Spinal cord (tissue), 10 donors: ENCODE data around the gene CDA. TPM values are rescaled to one million over a fixed set of nuclear protein-coding genes. Genes with fewer than 3 reads are reported as not detected.

ENCODE experiments used
- DNase-seq, 6 donors: peaks; one replicate each; pipeline versions ENCODE4 v3.0.0 to v3.0.0-alpha.2; 2013 to 2015; ENCODE audit warnings: low spot score in 6 of 6, low read depth in 4 of 6
- H3K27ac ChIP-seq: one replicate; pipeline ENCODE4 v1.5.1; 2013; ENCODE audit warnings: low read depth, low read length, control low read depth
- H3K27me3 ChIP-seq: one replicate; pipeline ENCODE4 v1.6.1; 2013; ENCODE audit warnings: low read length; ENCODE audit not compliant: control insufficient read depth, insufficient read depth
- H3K36me3 ChIP-seq: one replicate; pipeline ENCODE4 v1.6.1; 2013; ENCODE audit warnings: low read length; ENCODE audit not compliant: control insufficient read depth, insufficient read depth
- H3K4me1 ChIP-seq: one replicate; pipeline ENCODE4 v1.6.1; 2013; ENCODE audit warnings: low read length; ENCODE audit not compliant: control insufficient read depth, insufficient read depth
- H3K4me3 ChIP-seq: one replicate; pipeline ENCODE4 v1.5.1; 2013; ENCODE audit warnings: low read depth, low read length, control low read depth
- H3K9me3 ChIP-seq: one replicate; pipeline ENCODE4 v1.6.1; 2013; ENCODE audit warnings: low read length; ENCODE audit not compliant: control insufficient read depth, insufficient read depth
- WGBS: methylation state at CpG from one replicate; pipeline ENCODE4 v1.1.5; 2013; ENCODE audit warnings: missing lambda C conversion rate; ENCODE audit not compliant: insufficient coverage; 5-methylcytosine and 5-hydroxymethylcytosine counted together
- polyA plus RNA-seq, 2 donors: library from polyadenylated mRNA; unstranded; fragments of 120-200 nt; gene quantifications; one replicate each; pipeline ENCODE4 v1.2.1, GENCODE V29; 2013; ENCODE audit not compliant: insufficient read length in 2 of 2
- total RNA-seq, 2 donors: library from RNA; depleted of rRNA in 1 of 2; stranded (reverse); fragments of 120-200 nt in 1 of 2; fragments of >200 nt in 1 of 2; gene quantifications; one replicate each; pipeline versions ENCODE4 v1.2.3 to v1.2.4, GENCODE V29; 2013 to 2014
- donor health status: healthy.

The CDA gene
- total and polyA plus RNA-seq, 4 donors, result 0.57 to 1.8 (median 0.80) TPM

DNA sequence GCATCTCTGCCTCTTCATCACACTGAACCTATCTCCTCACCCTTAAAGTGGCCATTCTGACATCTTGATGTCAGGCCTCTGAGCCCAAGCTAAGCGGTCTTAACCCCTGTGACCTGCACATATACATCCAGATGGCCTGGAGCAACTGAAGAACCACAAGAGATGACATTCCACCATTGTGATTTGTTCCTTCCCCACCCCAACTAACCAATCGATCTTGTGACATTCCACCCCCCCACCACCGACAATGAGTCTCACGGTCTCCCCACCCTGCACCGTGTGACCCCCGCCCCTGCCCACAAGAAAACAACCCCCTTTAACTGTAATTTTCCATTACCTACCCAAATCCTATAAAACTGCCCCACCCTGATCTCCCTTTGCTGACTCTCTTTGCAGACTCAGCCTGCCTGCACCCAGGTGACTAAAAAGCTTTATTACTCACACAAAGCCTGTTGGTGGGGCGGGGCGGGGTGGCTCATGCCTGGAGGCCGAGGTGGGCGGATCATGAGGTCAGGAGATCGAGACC is 23.4 kb downstream of the CDA start:
- WGBS, result 76% methylated on average over 7 of the region's 11 CpGs
- no peak overlapping the region for H3K27ac ChIP-seq
- no peaks in the 10 kb centered on the region for H3K36me3 ChIP-seq
- no peak overlapping the region for H3K4me3 ChIP-seq
- peaks cover 8% of the 10 kb centered on the region for H3K4me1 ChIP-seq
- H3K27me3 ChIP-seq, result no peaks in the 10 kb centered on the region
- H3K9me3 ChIP-seq, result no peaks in the 10 kb centered on the region
- DNase-seq, result no peak

DNA sequence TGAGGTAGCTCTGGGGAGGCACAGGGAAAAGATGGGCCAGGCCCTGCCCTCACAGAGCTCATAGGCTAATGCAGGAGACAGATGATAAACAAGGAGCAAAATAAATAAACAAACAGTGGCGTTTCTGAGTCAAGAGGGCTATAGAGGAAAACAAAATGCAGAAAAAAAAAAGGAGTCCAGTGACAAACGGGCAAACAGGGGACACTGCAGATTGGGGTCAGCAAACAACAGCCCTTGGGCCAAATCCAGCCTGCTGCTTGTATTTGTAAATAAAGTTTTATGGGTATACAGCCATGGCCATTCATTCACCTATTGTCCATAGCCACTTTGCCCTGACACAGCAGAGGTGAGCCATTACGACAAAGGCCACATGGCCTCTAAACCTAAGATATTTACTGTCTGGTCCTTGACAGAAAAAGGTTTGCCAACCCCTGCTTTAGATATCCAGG is 25.3 kb downstream of the CDA start:
- Histone ChIP-seq H3K9me3 (no peaks in the 10 kb centered on the region), H3K4me3 (no peak overlapping the region), H3K36me3 (no peaks in the 10 kb centered on the region), H3K4me1 (peaks cover 12% of the 10 kb centered on the region), H3K27ac (no peak overlapping the region), H3K27me3 (no peaks in the 10 kb centered on the region)
- no peak for DNase-seq
- 34% methylated on average over 3 of the region's 3 CpGs for WGBS

DNA sequence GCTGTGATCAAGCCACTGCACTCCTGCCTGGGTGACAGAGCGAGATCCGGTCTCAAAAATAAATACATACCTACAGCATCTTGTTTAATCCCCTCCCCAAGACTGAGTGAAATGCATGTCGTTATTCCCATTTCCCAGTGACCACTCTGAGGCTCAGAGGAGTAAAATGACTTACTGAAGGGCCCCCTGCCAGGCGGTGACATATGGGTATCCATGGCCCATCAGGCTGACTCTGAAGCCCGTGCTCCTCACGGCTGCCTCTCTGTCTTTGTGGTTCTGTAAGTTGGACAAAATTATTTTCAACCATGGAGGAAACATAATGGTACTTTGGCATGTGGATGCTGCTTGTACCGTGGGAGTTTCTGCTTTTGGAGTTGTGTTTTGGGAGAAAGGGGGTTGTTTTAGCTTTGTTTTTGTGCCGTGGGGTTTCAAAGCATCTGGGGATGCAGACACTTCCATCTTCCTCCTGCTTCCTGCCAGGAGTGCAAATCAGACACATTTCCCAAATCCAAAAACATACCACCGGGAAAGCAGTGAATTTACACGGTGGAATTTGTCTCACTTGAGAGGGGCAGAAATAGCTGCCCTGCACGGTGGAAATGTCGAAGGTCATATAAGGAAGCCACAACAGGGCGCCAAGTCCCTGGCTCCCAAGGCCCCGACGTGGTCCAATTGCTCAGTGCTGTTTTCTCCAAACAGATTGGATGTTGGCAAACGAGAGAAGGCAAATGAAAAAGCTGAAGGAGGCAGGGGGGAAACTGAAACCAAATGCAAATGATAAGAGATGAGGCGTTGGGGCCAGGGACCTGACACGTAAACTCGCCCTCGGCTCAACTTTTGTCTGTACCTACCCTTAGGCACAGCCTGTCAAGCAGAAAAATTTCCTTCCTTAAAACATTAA is 27.3 kb downstream of the CDA start:
- no peaks in the 10 kb centered on the region for H3K27me3 ChIP-seq
- H3K4me1 ChIP-seq, result peaks cover 12% of the 10 kb centered on the region
- WGBS, result 51% methylated on average over 17 of the region's 20 CpGs
- H3K4me3 ChIP-seq, result no peak overlapping the region
- DNase-seq, result peak in 1 of 6 donors; percentile 70
- H3K27ac ChIP-seq, result no peak overlapping the region
- H3K9me3 ChIP-seq, result no peaks in the 10 kb centered on the region
- no peaks in the 10 kb centered on the region for H3K36me3 ChIP-seq

- WGBS, result 88% methylated on average over 1 of the region's 3 CpGs
- Histone ChIP-seq H3K9me3 (no peaks in the 10 kb centered on the region), H3K27me3 (no peaks in the 10 kb centered on the region), H3K4me1 (peaks cover 12% of the 10 kb centered on the region), H3K36me3 (no peaks in the 10 kb centered on the region), H3K27ac (no peak overlapping the region), H3K4me3 (no peak overlapping the region)
- no peak for DNase-seq
Measured at GRCh38 chr1:20616847-20617487, 28.1 kb downstream of the CDA start.

- Histone ChIP-seq H3K4me3 (no peak overlapping the region), H3K36me3 (no peaks in the 10 kb centered on the region), H3K4me1 (peaks cover 10% of the 10 kb centered on the region), H3K9me3 (no peaks in the 10 kb centered on the region), H3K27me3 (no peaks in the 10 kb centered on the region), H3K27ac (no peak overlapping the region)
- no peak for DNase-seq
- 73% methylated on average over 2 of the region's 4 CpGs for WGBS
Measured at GRCh38 chr1:20618550-20618949, 29.7 kb downstream of the CDA start.

GRCh38 chr1:20619999-20620398 is 31.1 kb downstream of the CDA start:
- no peak overlapping the region for H3K27ac ChIP-seq
- H3K4me1 ChIP-seq, result peaks cover 4% of the 10 kb centered on the region
- H3K9me3 ChIP-seq, result no peaks in the 10 kb centered on the region
- no peaks in the 10 kb centered on the region for H3K27me3 ChIP-seq
- no peak for DNase-seq
- no peak overlapping the region for H3K4me3 ChIP-seq
- no peaks in the 10 kb centered on the region for H3K36me3 ChIP-seq
- 75% methylated on average over 1 of the region's 1 CpG for whole genome bisulfite sequencing

DNA sequence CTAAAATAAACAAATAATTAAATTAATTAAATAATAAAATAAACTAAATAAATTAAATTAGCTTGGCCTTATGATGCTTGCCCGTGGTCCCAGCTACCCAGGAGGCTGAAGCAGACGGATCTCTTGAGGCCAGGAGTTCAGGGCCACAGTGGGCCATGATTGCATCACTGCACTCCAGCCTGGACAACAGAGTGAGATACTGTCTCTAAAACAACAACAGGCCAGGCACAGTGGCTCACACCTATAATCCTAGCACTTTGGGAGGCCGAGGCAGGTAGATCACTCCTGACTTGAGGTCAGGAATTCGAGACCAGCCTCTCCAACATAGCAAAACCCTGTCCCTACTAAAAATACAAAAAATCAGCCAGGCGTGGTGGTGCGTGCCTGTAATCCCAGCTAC is 32.1 kb downstream of the CDA start:
- Histone ChIP-seq H3K27me3 (no peaks in the 10 kb centered on the region), H3K4me1 (peaks cover 4% of the 10 kb centered on the region), H3K36me3 (no peaks in the 10 kb centered on the region), H3K27ac (no peak overlapping the region), H3K9me3 (no peaks in the 10 kb centered on the region), H3K4me3 (no peak overlapping the region)
- DNase-seq, result no peak
- WGBS, result 98% methylated on average over 5 of the region's 6 CpGs

DNA sequence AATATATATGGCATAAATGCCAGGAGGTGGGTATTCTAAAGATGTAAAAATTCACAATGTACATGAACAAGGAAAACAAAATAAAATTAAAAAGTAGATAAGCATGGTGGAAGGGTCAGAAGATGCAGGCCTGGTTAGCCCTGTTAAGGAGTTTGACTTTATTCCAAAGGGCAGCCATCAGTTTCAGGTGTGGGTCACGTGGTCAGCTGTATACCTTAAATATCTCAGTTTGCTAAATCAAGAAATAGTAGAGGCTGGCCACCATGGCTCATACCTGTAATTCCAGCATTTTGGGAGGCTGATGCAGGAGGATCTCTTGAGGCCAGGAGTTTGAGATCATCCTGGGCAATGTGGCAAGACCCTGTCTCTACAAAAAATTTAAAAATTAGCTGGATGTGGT is 35.8 kb downstream of the CDA start:
- no CpG with 5 or more reads among the region's 1 CpG for WGBS
- DNase-seq, result no peak
- Histone ChIP-seq H3K27me3 (no peaks in the 10 kb centered on the region), H3K4me1 (no peaks in the 10 kb centered on the region), H3K4me3 (no peak overlapping the region), H3K27ac (no peak overlapping the region), H3K36me3 (no peaks in the 10 kb centered on the region), H3K9me3 (no peaks in the 10 kb centered on the region)

DNA sequence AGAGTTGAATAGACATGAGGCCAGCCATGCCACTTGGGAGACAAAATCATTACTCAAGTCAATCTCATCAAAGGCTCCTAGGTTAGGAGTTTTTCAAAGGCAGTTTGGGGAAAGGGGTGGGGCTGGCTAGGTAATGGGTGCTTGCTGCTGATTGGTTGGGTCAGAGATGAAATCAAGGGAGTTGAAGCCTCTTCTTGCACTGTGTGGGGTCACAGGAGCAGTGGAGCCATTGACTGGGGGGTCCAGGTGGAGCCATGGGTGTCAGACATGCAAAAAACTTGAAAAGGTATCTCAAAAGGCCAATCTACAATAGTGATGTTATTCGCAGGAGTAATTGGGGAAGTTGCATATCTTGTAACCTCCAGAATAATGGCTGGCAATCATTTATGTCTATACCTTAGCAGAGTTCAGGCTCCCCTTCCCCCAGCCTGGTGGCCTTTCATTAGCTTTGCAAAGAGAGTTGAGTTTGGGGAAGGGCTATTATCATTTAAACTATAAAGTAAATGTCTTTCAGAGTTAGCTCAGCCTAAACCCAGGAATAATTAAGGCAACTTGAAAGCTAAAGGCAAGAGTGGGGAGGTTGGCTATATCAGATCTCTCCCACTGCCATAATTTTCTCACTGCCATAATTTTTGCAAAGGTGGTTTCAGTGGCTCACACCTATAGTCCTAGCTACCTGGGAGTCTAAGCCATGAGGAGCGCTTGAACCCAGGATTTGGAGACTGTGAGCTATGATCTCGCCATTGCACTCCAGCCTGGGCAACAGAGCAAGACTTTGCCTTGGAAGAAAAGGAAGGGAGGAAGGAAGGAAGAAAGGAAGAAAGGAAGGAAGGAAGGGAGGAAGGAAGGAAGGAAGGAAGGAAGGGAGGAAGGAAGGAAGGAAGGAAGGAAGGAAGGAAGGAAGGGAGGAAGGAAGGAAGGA is 36.5 kb downstream of the CDA start:
- 100% methylated on average over 1 of the region's 3 CpGs for WGBS
- no peak for DNase-seq
- H3K36me3 ChIP-seq, result no peaks in the 10 kb centered on the region
- H3K27ac ChIP-seq, result no peak overlapping the region
- no peaks in the 10 kb centered on the region for H3K4me1 ChIP-seq
- no peaks in the 10 kb centered on the region for H3K27me3 ChIP-seq
- H3K4me3 ChIP-seq, result no peak overlapping the region
- no peaks in the 10 kb centered on the region for H3K9me3 ChIP-seq
